ENCODE data around the gene GRM4. TPM values are rescaled to one million over a fixed set of nuclear protein-coding genes. Genes with fewer than 3 reads are reported as not detected.

Gene GRM4
- total and polyA plus RNA-seq, 12 donors: not detected

DNA sequence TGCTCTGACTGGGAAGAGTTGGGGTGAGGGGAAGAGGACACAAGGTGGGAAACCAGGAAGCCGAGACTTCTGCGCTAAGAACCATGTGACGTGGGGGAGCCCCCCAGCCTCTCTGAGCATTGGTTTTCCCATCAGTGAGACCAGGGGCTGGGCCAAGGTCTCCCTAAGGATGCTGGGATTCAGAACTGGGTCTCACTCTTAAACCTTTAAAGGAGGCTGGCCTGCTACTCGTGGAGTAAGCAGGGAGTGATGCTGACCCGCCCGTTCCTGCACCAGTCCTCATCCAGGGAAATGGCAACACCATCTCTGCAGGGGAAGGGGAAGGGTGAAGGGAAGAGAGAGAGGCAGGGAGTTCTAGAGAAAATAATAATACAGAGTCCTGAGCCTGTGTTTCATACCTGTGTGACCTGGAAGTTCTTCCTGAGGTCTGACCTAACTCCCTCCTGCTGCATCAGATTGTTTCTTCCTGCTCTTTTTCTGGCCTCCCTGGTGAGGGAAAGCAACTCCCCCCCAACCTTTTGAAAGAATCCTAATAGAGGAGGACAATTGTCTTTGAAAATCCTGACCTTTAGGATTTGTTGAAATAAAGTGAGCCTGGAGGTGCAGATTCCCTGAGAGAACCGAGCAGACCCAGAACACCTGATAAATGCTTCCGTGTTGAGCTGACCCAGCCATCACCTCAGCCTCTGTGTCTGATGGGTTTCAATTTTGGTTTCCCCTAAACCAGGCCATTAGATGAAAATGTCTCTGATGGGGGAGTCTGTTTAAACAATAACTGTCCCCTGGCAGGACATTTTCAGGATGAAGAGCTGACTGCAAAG is 3.0 kb upstream of the GRM4 start:
- intact Hi-C loops (cut with DNase I): loop anchor here in 2 of 10 donors (10.0 kb wide), 2 partner anchors 294 to 564 kb away; partner anchors contain the start of gene BAK1 (in 1 of the 2)
- Histone ChIP-seq H3K27me3 (peaks cover 8 to 94% (median 79%) of the 10 kb centered on the region in 7 donors), H3K27ac (no peak overlapping the region), H3K9me3 (no peaks in the 10 kb centered on the region), H3K36me3 (no peaks in the 10 kb centered on the region), H3K4me3 (no peak overlapping the region), H3K4me1 (peaks cover 9 to 20% (median 17%) of the 10 kb centered on the region in 9 donors)
- WGBS, 2 donors: 66 to 69% methylated on average over 8 of the region's 8 CpGs
- ATAC-seq: no peak
- no peak for DNase-seq
- no peak for TF ChIP-seq CTCF (IDR thresholded peaks at IDR 0.05)

GRCh38 chr6:34147906-34148630 is 2.2 kb upstream of the GRM4 start:
- ATAC-seq (no peak), DNase-seq (no peak)
- H3K27me3 ChIP-seq: peaks cover 13 to 94% (median 79%) of the 10 kb centered on the region in 7 donors
- no peaks in the 10 kb centered on the region for H3K36me3 ChIP-seq
- TF ChIP-seq CTCF (IDR thresholded peaks at IDR 0.05): no peak
- H3K4me1 ChIP-seq: peaks cover 9 to 28% (median 24%) of the 10 kb centered on the region in 9 donors
- intact Hi-C loops (cut with DNase I): loop anchor here in 2 of 10 donors (10.0 kb wide), 2 partner anchors 293 to 563 kb away; partner anchors contain the start of gene BAK1 (in 1 of the 2)
- WGBS, 2 donors: 69 to 73% methylated on average over 13 of the region's 13 CpGs
- no peak overlapping the region for H3K27ac ChIP-seq
- H3K9me3 ChIP-seq: no peaks in the 10 kb centered on the region
- H3K4me3 ChIP-seq: no peak overlapping the region

DNA sequence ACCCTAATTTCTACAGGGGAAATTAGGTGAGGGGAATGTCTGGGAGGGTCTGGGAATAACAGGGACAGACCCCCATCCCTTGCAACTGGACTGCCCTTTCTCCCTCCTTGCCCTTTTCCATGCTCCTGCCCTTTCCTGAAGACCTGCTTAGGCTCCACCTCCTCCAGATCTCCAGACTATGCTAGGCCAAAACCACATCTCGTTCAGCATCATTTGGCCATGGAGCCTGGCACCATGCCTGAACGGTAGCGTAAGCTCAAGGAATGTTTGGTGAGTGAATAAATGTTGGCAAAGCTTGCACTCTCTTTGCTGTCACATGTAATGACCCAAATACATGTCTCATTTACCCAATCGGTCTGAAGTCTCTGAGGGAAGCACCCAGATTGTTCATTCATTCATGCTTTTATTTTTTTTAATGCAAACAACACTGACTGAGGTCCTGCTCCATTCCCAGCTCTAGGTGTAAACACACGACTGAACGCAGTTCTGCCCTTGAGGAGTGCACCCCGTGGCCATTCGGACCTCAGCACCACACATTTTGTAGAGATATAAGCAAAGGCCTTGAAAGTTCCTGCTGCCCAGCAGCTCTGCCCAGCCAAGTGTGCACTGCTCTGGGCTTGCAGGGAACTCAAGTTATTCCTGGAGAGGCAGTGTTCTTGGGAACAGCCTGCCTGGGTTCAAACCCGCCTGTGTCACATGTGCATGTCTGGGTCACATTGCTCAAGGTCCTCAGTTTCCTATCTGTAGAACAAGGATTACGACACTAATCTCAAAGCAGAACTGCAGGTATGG is 1.1 kb upstream of the GRM4 start:
- H3K27me3 ChIP-seq: peaks cover 18 to 94% (median 79%) of the 10 kb centered on the region in 7 donors
- ATAC-seq (no peak), DNase-seq (no peak)
- 74 to 83% methylated on average over 10 of the region's 10 CpGs for WGBS, 2 donors
- no peaks in the 10 kb centered on the region for H3K36me3 ChIP-seq
- H3K9me3 ChIP-seq: no peaks in the 10 kb centered on the region
- no peak overlapping the region for H3K27ac ChIP-seq
- TF ChIP-seq CTCF (IDR thresholded peaks at IDR 0.05): no peak
- peaks cover 9 to 36% (median 24%) of the 10 kb centered on the region in 9 donors for H3K4me1 ChIP-seq
- no peak overlapping the region for H3K4me3 ChIP-seq
- intact Hi-C loops (cut with DNase I): loop anchor here in 2 of 10 donors (10.0 kb wide), 2 partner anchors 292 to 562 kb away; partner anchors contain the start of gene BAK1 (in 1 of the 2)

Measured in heart right ventricle (tissue), 16 donors.